Neuronal stem cell (in vitro differentiated cells): ENCODE results near the gene SLC12A4.

Experiments used
- DNase-seq: peaks from one replicate; pipeline ENCODE4 v3.0.0-alpha.2; 2013; ENCODE audit warnings: low spot score
- H2AFZ ChIP-seq: one replicate; pipeline ENCODE4 v1.6.1; 2013; ENCODE audit warnings: mild to moderate bottlenecking, low read length, inconsistent platforms
- H2AK5ac ChIP-seq: 2 replicates; pipeline ENCODE4 v1.6.1; 2013; ENCODE audit warnings: low read depth, mild to moderate bottlenecking, inconsistent platforms, low read length, moderate library complexity, mixed read lengths
- H2BK120ac ChIP-seq: 2 replicates; pipeline ENCODE4 v1.6.1; 2013; ENCODE audit warnings: low read depth, mild to moderate bottlenecking, inconsistent platforms, low read length, moderate library complexity, mixed read lengths
- H2BK12ac ChIP-seq: one replicate; pipeline ENCODE4 v1.6.1; 2013; ENCODE audit warnings: low read length, inconsistent platforms
- H2BK15ac ChIP-seq: 2 replicates; pipeline ENCODE4 v1.6.1; 2013; ENCODE audit warnings: mild to moderate bottlenecking, low read length, inconsistent platforms, mixed read lengths
- H2BK5ac ChIP-seq: one replicate; pipeline ENCODE4 v1.6.1; 2013; ENCODE audit warnings: inconsistent platforms, mild to moderate bottlenecking, low read length, moderate library complexity
- H3K14ac ChIP-seq: one replicate; pipeline ENCODE4 v1.6.1; 2013; ENCODE audit warnings: low read length, inconsistent platforms
- H3K18ac ChIP-seq: 2 replicates; pipeline ENCODE4 v1.6.1; 2013; ENCODE audit warnings: low read length, inconsistent platforms
- H3K23ac ChIP-seq: 2 replicates; pipeline ENCODE4 v1.6.1; 2013; ENCODE audit warnings: low read depth, mild to moderate bottlenecking, mixed read lengths, low read length, inconsistent platforms; ENCODE audit not compliant: poor library complexity
- H3K27ac ChIP-seq: replicated peaks from 3 replicates; pipeline ENCODE4 v1.5.1; 2013; ENCODE audit warnings: low read length, inconsistent platforms
- H3K27me3 ChIP-seq, 3 experiments: 2 replicates each; pipeline ENCODE4 v1.6.1; 2013; ENCODE audit warnings: low read length in 3 of 3, mild to moderate bottlenecking in 2 of 3, inconsistent platforms in 1 of 3, low read depth in 1 of 3, mixed read lengths in 1 of 3, moderate library complexity in 1 of 3; ENCODE audit not compliant: control insufficient read depth in 3 of 3, insufficient read depth in 3 of 3
- H3K36me3 ChIP-seq, 2 donors: replicated peaks in 1 of 2; 2 replicates each; pipeline ENCODE4 v1.6.1; 2013; ENCODE audit warnings: low read length in 2 of 2; ENCODE audit not compliant: control insufficient read depth in 2 of 2, insufficient read depth in 2 of 2
- H3K4ac ChIP-seq: 2 replicates; pipeline ENCODE4 v1.6.1; 2013; ENCODE audit warnings: inconsistent platforms, mild to moderate bottlenecking, low read length, moderate library complexity
- H3K4me1 ChIP-seq, 2 donors: 1 replicate in 1 of 2; 2 replicates in 1 of 2; pipeline ENCODE4 v1.6.1; 2013; ENCODE audit warnings: low read length in 2 of 2, low read depth in 1 of 2; ENCODE audit not compliant: control insufficient read depth in 2 of 2, insufficient read depth in 1 of 2
- H3K4me2 ChIP-seq: one replicate; pipeline ENCODE4 v1.6.1; 2013; ENCODE audit warnings: mild to moderate bottlenecking, low read length, inconsistent platforms; ENCODE audit not compliant: insufficient read depth, poor library complexity, severe bottlenecking
- H3K4me3 ChIP-seq, 2 donors: 2 replicates each; pipeline ENCODE4 v1.5.1; 2013; ENCODE audit warnings: low read length in 2 of 2, mild to moderate bottlenecking in 2 of 2, inconsistent platforms in 1 of 2, moderate library complexity in 1 of 2
- H3K79me1 ChIP-seq: one replicate; pipeline ENCODE4 v1.6.1; 2013; ENCODE audit warnings: low read depth, mild to moderate bottlenecking, inconsistent platforms, low read length, moderate library complexity
- H3K9ac ChIP-seq: one replicate; pipeline ENCODE4 v1.6.1; 2013; ENCODE audit warnings: mild to moderate bottlenecking, low read depth, low read length, inconsistent platforms; ENCODE audit not compliant: poor library complexity
- H3K9me3 ChIP-seq, 2 donors: replicated peaks in 1 of 2; 2 replicates each; pipeline versions ENCODE3 to v1.6.1; 2013; ENCODE audit warnings: low read length in 2 of 2, mild to moderate bottlenecking in 2 of 2, inconsistent platforms in 1 of 2, low read depth in 1 of 2, mixed read lengths in 1 of 2, moderate library complexity in 1 of 2; ENCODE audit not compliant: control insufficient read depth in 2 of 2, insufficient read depth in 1 of 2
- H4K8ac ChIP-seq: one replicate; pipeline ENCODE4 v1.6.1; 2013; ENCODE audit warnings: low read depth, mild to moderate bottlenecking, inconsistent platforms, low read length, moderate library complexity
- H4K91ac ChIP-seq: one replicate; pipeline ENCODE4 v1.6.1; 2013; ENCODE audit warnings: low read length, low read depth, mild to moderate bottlenecking, inconsistent platforms; ENCODE audit not compliant: poor library complexity
- WGBS, 2 donors: extraction: QIAGEN DNeasy Blood & Tissue Kit; methylation state at CpG; one replicate each; pipeline ENCODE4 v1.1.7; 2013; ENCODE audit warnings: missing lambda C conversion rate in 2 of 2, mixed read lengths in 1 of 2; ENCODE audit not compliant: insufficient read length in 2 of 2, insufficient replicate concordance in 1 of 2; ENCODE audit errors: extremely low coverage in 2 of 2; 5-methylcytosine and 5-hydroxymethylcytosine counted together

SLC12A4 gene

DNA sequence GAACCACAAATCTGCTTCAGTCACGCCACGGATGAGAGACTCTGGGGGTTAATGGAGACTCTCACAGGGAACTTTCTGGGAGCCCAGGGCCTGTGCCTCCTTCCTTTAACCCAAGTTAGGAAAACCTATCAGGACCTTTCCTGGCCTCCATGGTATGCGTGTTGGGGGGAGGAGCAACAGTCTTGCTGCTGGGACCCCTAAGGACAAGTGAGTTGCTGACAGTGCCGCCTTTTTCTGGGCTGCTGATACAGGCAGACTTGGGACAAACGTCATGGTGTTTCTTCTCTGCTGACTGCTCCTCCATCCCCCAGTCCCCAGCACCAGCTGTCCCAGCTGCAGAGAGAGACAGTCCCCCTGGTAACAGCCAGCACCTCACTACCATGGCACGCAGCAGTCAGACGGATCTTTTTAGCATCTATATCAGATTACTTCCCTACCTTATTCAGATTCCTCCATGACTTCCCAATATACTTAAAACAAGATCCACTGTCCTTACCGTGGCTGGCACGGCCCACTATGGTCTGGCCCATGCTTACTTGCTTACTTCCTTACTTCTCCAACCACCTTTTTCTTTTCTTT lies 40.8 kb upstream of the SLC12A4 start:
- no CpG with 5 or more reads among the region's 9 CpGs for WGBS, 2 donors
- no peak overlapping the region for H2BK15ac ChIP-seq

GRCh38 chr16:68005786-68006286 lies 37.4 kb upstream of the SLC12A4 start:
- no CpG with 5 or more reads among the region's 6 CpGs for WGBS, 2 donors

More for the DNA sequence above, 40.8 kb upstream of the SLC12A4 start:
- Histone ChIP-seq H3K23ac (no peak overlapping the region), H3K27ac (no peak overlapping the region), H2BK120ac (no peak overlapping the region), H3K79me1 (no peaks in the 10 kb centered on the region), H3K4me1 (peaks cover 0 to 3% of the 10 kb centered on the region in 2 donors), H3K36me3 (no peaks in the 10 kb centered on the region), H3K4ac (no peak overlapping the region), H3K14ac (no peak overlapping the region), H3K4me2 (no peak overlapping the region), H2AFZ (peak overlapping the region; percentile 72), H2AK5ac (no peak overlapping the region), H3K18ac (no peak overlapping the region), H2BK5ac (no peak overlapping the region), H4K8ac (no peak overlapping the region), H3K9me3 (no peaks in the 10 kb centered on the region), H3K4me3 (peak overlapping the region in 1 of 2 donors; percentile 54), H2BK12ac (no peak overlapping the region), H3K9ac (no peak overlapping the region), H3K27me3 (no peaks in the 10 kb centered on the region), H4K91ac (no peak overlapping the region)
- no peak for DNase-seq

GRCh38 chr16:68005211-68005610 lies 36.8 kb upstream of the SLC12A4 start:
- WGBS, 2 donors = no CpG with 5 or more reads among the region's 9 CpGs
- Histone ChIP-seq H4K8ac (no peak overlapping the region), H2AFZ (no peak overlapping the region)

More at GRCh38 chr16:68005786-68006286, 37.4 kb upstream of the SLC12A4 start:
- H2BK5ac ChIP-seq = no peak overlapping the region
- H3K18ac ChIP-seq = no peak overlapping the region
- H2AK5ac ChIP-seq = no peak overlapping the region
- H3K4me3 ChIP-seq = no peak overlapping the region
- no peak overlapping the region for H3K4me2 ChIP-seq
- H2BK120ac ChIP-seq = no peak overlapping the region
- no peaks in the 10 kb centered on the region for H3K79me1 ChIP-seq
- no peak overlapping the region for H3K14ac ChIP-seq
- no peak overlapping the region for H3K4ac ChIP-seq
- no peak overlapping the region for H2BK15ac ChIP-seq
- H4K8ac ChIP-seq = no peak overlapping the region
- no peak for DNase-seq
- no peaks in the 10 kb centered on the region for H3K9me3 ChIP-seq
- H4K91ac ChIP-seq = no peak overlapping the region
- no peak overlapping the region for H3K27ac ChIP-seq
- H3K36me3 ChIP-seq = no peaks in the 10 kb centered on the region
- H3K27me3 ChIP-seq = no peaks in the 10 kb centered on the region
- H3K9ac ChIP-seq = no peak overlapping the region
- H2BK12ac ChIP-seq = no peak overlapping the region
- peaks cover 0 to 3% of the 10 kb centered on the region in 2 donors for H3K4me1 ChIP-seq
- H2AFZ ChIP-seq = peak overlapping the region; percentile 14
- H3K23ac ChIP-seq = no peak overlapping the region

DNA sequence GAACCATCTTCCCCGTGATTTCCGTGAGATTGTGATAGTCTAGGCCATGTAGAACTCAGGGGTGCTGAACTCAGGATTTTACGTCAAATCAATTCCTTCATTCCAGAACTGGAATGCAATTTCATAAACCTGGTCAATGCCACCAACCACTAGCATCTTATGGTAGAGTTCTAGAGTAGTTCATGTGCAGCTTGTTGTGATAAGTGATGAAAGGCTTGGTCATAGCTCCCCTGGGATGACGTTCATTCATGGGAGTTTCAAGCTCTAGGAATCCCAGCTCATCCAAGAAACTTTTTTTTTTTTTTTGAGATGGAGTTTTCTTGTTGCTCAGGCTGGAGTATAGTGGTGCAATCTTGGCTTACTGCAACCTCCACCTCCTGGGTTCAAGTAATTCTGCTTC lies 34.6 kb upstream of the SLC12A4 start:
- Histone ChIP-seq H3K9ac (no peak overlapping the region), H4K91ac (no peak overlapping the region), H2BK5ac (no peak overlapping the region), H3K4me1 (no peaks in the 10 kb centered on the region), H2AFZ (no peak overlapping the region), H3K4me2 (no peak overlapping the region), H2BK15ac (no peak overlapping the region), H3K79me1 (no peaks in the 10 kb centered on the region), H3K14ac (no peak overlapping the region), H2BK120ac (no peak overlapping the region), H3K4me3 (no peak overlapping the region), H3K4ac (no peak overlapping the region), H4K8ac (no peak overlapping the region), H3K9me3 (no peaks in the 10 kb centered on the region), H3K27me3 (peaks cover 0 to 2% (median 0%) of the 10 kb centered on the region in 3 experiments), H3K36me3 (no peaks in the 10 kb centered on the region), H3K23ac (no peak overlapping the region), H3K27ac (no peak overlapping the region), H3K18ac (no peak overlapping the region), H2AK5ac (no peak overlapping the region), H2BK12ac (no peak overlapping the region)
- no peak for DNase-seq
- WGBS, 2 donors = no CpG with 5 or more reads among the region's 4 CpGs

More at GRCh38 chr16:68005211-68005610, 36.8 kb upstream of the SLC12A4 start:
- Histone ChIP-seq H2BK12ac (no peak overlapping the region), H3K23ac (no peak overlapping the region), H2BK120ac (no peak overlapping the region), H3K9me3 (no peaks in the 10 kb centered on the region), H3K27me3 (no peaks in the 10 kb centered on the region), H2AK5ac (no peak overlapping the region), H2BK15ac (no peak overlapping the region), H3K4me1 (peaks cover 0 to 3% of the 10 kb centered on the region in 2 donors), H3K27ac (no peak overlapping the region), H3K4ac (no peak overlapping the region), H3K79me1 (no peaks in the 10 kb centered on the region), H4K91ac (no peak overlapping the region), H3K4me3 (no peak overlapping the region), H3K14ac (no peak overlapping the region), H3K18ac (no peak overlapping the region), H3K9ac (no peak overlapping the region), H3K4me2 (no peak overlapping the region), H3K36me3 (no peaks in the 10 kb centered on the region), H2BK5ac (no peak overlapping the region)
- DNase-seq = no peak
